Kidney (tissue), 14 donors: ENCODE measurements around the gene PCBP4. TPM values are rescaled to one million over a fixed set of nuclear protein-coding genes. Genes with fewer than 3 reads are reported as not detected.

Experiments used
- DNase-seq, 5 donors: peaks; one replicate each; pipeline ENCODE4 v3.0.0-alpha.2; 2013 to 2020
- FAIRE-seq: peaks from 2 replicates; lab custom pipeline; 2012; peaks lifted over from hg19 to GRCh38; lab: Jason Lieb, UNC
- H3K27ac ChIP-seq, 2 donors: one replicate each; pipeline ENCODE4 v1.7.0; 2013; ENCODE audit warnings: low read depth in 2 of 2, low read length in 2 of 2, inconsistent platforms in 1 of 2
- H3K27me3 ChIP-seq: one replicate; pipeline ENCODE4 v1.7.1; 2013; ENCODE audit warnings: low read length, inconsistent platforms; ENCODE audit not compliant: control insufficient read depth, insufficient read depth
- H3K36me3 ChIP-seq, 3 donors: one replicate each; pipeline versions ENCODE4 v1.7.0 to v1.7.1; 2013; ENCODE audit warnings: low read length in 3 of 3, control low read depth in 1 of 3, inconsistent platforms in 1 of 3; ENCODE audit not compliant: insufficient read depth in 3 of 3, control insufficient read depth in 2 of 3
- H3K4me1 ChIP-seq, 3 donors: one replicate each; pipeline versions ENCODE4 v1.7.0 to v1.7.1; 2013; ENCODE audit warnings: low read length in 3 of 3, inconsistent platforms in 1 of 3, low read depth in 1 of 3; ENCODE audit not compliant: control insufficient read depth in 2 of 3, insufficient read depth in 2 of 3
- H3K4me3 ChIP-seq, 3 donors: one replicate each; pipeline versions ENCODE4 v1.7.0 to v1.8.1; 2013; ENCODE audit warnings: low read length in 3 of 3, control low read depth in 1 of 3, inconsistent platforms in 1 of 3
- H3K9ac ChIP-seq, 3 donors: one replicate each; pipeline versions ENCODE4 v1.7.0 to v1.7.1; 2013; ENCODE audit warnings: low read length in 3 of 3, control low read depth in 1 of 3, inconsistent platforms in 1 of 3
- H3K9me3 ChIP-seq, 3 donors: one replicate each; pipeline versions ENCODE4 v1.7.0 to v1.7.1; 2013; ENCODE audit warnings: low read length in 3 of 3, control low read depth in 1 of 3, inconsistent platforms in 1 of 3; ENCODE audit not compliant: control insufficient read depth in 2 of 3, insufficient read depth in 1 of 3
- intact Hi-C: fragments of 100-400 bp; cut with DNase I; formaldehyde crosslinking; loops from one replicate; pipeline ENCODE4 v1.11.1; 2022
- polyA plus RNA-seq: library from polyadenylated mRNA; stranded (reverse); fragments of 350-450 nt; fragmentation: Illumina TruSeq; extraction: RNeasy Lipid Tissue Mini Kit (QIAGEN cat#74804); gene quantifications from one replicate; pipeline ENCODE4 v1.2.3, GENCODE V29; 2014; ENCODE audit warnings: low read depth, low replicate concordance; ENCODE audit not compliant: insufficient read depth
- total RNA-seq: library from RNA; stranded (reverse); fragmentation: NEBNext Ultra II Directional; extraction: Animal tissue kit (Norgen Biotek cat#: 25700); gene quantifications from one replicate; pipeline ENCODE4 v1.2.1, GENCODE V29; 2021
- TF ChIP-seq, protein P1 (sequence below): IDR thresholded peaks from 3 replicates; pipeline ENCODE4 v1.5.1; 2012; ENCODE audit warnings: mild to moderate bottlenecking, moderate library complexity, borderline replicate concordance; ENCODE audit not compliant: insufficient read depth; ENCODE audit errors: extremely low read depth
- donor health status: control.
- donor health status: control.
- donor health status: control.
- donor health status: control.
- donor health status: control.
- donor health status: DM: yes; HTN: yes; CAD: no.
- donor health status: Normal renal cell carcinoma (clear cell type).

PCBP4 gene
- total and polyA plus RNA-seq, 2 donors from 2014 or later, result 31.7 to 34.0 TPM

DNA sequence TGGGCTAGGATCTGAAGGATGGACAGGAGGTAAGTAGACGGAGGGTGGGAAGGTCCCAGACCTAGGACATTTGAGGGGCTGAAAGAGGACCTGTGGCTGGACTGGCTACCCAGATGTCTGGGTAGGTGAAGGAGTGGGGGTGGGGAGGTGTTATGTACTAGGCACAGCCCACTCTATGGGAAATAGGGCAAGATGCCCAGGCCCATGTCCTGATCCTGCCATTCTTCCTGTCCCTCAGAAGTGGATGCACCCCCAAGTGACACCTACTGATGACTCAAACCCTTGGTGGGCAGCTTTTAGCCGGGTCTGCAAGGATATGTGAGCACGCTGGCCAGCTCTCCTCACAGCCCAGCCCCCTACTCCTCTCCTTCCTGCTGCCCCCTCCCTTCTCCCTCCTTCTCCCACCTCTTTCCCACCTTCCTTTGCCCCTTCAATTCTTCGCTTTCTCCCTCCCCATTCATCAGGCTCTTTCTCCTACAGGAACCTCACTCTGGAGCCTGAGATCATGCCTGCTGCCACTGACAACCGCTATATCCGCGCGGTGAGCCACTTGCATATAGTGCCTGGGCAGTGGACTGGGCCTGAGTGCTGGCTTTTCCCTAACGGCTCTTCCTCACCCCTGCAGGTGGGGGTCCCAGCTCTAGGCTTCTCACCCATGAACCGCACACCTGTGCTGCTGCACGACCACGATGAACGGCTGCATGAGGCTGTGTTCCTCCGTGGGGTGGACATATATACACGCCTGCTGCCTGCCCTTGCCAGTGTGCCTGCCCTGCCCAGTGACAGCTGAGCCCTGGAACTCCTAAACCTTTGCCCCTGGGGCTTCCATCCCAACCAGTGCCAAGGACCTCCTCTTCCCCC is 21.3 kb upstream of the PCBP4 start:
- Histone ChIP-seq H3K27ac (no peak overlapping the region), H3K4me3 (no peak overlapping the region), H3K9ac (no peak overlapping the region), H3K4me1 (peaks cover 0 to 16% (median 2%) of the 10 kb centered on the region in 3 donors), H3K9me3 (no peaks in the 10 kb centered on the region), H3K27me3 (no peaks in the 10 kb centered on the region), H3K36me3 (peaks cover 0 to 8% (median 2%) of the 10 kb centered on the region in 3 donors)
- intact Hi-C loops, result no loop called here
- DNase-seq (no peak), FAIRE-seq (no peak)
- TF ChIP-seq, protein P1, sequence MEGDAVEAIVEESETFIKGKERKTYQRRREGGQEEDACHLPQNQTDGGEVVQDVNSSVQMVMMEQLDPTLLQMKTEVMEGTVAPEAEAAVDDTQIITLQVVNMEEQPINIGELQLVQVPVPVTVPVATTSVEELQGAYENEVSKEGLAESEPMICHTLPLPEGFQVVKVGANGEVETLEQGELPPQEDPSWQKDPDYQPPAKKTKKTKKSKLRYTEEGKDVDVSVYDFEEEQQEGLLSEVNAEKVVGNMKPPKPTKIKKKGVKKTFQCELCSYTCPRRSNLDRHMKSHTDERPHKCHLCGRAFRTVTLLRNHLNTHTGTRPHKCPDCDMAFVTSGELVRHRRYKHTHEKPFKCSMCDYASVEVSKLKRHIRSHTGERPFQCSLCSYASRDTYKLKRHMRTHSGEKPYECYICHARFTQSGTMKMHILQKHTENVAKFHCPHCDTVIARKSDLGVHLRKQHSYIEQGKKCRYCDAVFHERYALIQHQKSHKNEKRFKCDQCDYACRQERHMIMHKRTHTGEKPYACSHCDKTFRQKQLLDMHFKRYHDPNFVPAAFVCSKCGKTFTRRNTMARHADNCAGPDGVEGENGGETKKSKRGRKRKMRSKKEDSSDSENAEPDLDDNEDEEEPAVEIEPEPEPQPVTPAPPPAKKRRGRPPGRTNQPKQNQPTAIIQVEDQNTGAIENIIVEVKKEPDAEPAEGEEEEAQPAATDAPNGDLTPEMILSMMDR, result no peak

DNA sequence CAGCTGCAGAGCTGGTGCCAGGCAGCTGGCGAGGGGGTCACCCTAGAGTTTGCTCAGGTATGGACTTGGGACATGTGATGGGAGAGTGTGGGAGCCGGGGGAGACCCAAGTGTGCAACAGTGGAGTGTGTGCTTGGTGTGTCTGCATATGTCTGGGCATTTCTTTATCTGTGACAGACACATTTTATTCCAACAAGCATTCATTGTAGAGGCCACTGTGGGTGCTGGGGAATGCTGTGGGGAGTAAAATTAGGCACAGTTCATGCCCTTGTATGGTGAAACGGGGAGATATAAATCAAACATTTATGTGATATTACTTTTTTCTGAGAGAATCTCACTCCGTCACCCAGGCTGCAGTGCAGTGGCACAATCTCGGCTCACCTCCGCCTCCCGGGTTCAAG is 20.3 kb upstream of the PCBP4 start:
- Histone ChIP-seq H3K9ac (no peak overlapping the region), H3K4me3 (no peak overlapping the region), H3K27ac (no peak overlapping the region), H3K9me3 (no peaks in the 10 kb centered on the region), H3K4me1 (peaks cover 0 to 18% (median 2%) of the 10 kb centered on the region in 3 donors), H3K36me3 (peaks cover 0 to 6% (median 1%) of the 10 kb centered on the region in 3 donors), H3K27me3 (no peaks in the 10 kb centered on the region)
- DNase-seq, result no peak
- TF ChIP-seq, protein P1, result no peak
- FAIRE-seq, result no peak
- intact Hi-C loops, result no loop called here

DNA sequence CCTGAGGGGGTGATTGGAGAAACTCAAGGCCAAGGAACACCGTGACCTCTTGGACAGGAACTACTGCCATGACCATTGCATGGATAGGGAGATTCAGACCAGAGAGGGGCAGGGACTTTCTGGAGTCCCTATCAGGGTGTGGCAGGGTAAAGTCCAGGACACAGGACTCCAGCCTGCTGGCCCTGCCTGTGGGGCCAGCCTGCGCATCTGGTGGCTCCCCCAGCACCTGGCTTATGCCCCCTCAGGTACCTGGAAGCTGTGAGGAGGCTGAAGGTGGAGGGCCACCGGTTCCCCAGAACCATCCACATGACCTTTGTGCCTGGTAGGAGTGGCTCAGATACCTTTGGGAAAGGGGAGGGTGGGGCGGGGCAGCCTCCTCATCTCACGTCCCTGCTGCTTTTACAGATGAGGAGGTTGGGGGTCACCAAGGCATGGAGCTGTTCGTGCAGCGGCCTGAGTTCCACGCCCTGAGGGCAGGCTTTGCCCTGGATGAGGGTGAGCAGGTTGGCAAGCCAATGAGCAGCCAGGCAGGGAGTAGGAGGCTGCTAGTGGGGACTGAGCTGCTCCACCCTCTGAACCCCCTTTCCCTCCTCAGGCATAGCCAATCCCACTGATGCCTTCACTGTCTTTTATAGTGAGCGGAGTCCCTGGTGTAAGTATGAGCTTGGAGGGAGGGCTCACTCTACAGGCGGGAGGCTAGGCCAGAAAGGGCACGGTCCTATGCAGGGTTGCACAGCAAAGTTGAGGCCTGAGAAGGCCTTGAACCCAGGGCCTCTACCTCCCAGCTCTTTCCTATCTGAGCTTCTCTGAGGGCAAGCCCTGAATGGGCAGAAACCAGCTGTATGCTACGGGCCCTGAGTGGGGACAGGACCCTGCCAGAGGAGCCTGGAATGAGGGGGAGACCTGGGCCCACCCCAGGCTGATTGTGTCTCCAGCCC is 19.0 kb upstream of the PCBP4 start:
- FAIRE-seq (no peak), DNase-seq (no peak)
- peaks cover 0 to 24% (median 2%) of the 10 kb centered on the region in 3 donors for H3K4me1 ChIP-seq
- peaks cover 0 to 3% (median 0%) of the 10 kb centered on the region in 3 donors for H3K36me3 ChIP-seq
- no peaks in the 10 kb centered on the region for H3K9me3 ChIP-seq
- no peaks in the 10 kb centered on the region for H3K27me3 ChIP-seq
- no peak overlapping the region for H3K9ac ChIP-seq
- H3K4me3 ChIP-seq, result peak overlapping the region in 1 of 3 donors; percentile 82
- intact Hi-C loops, result no loop called here
- no peak overlapping the region for H3K27ac ChIP-seq
- TF ChIP-seq, protein P1, result no peak
